K562 (cell line): ENCODE measurements around the gene SLC34A3. TPM values are rescaled to one million over a fixed set of nuclear protein-coding genes. Genes with fewer than 3 reads are reported as not detected.
A peak's percentile ranks its signal among the peaks of the same experiment; 100 is the strongest.

Experiments used
- ATF1 ChIP-seq, 2 experiments: fragments of 450-650 bp in 1 of 2; IDR thresholded peaks; 2 replicates each; pipeline ENCODE4 v1.6.1; 2016; ENCODE audit warnings: missing compliant biosample characterization in 1 of 2, missing genetic modification characterization in 1 of 2
- CBX5 ChIP-seq: IDR thresholded peaks from 2 replicates; pipeline ENCODE4 v1.6.1; 2014; ENCODE audit warnings: low read depth, borderline replicate concordance
- CEBPG ChIP-seq, 3 experiments: fragments of 200-800 bp in 1 of 3; sonication (Bioruptor generic) in 1 of 3; sonication (generic) in 1 of 3; formaldehyde crosslinking in 1 of 3; IDR thresholded peaks in 2 of 3; conservative IDR thresholded peaks in 1 of 3; 2 replicates each; pipeline versions ENCODE4 v1.6.1 to v1.8.0; 2016 to 2022; ENCODE audit warnings: missing compliant biosample characterization in 2 of 3, missing genetic modification characterization in 2 of 3, mild to moderate bottlenecking in 1 of 3, missing genetic modification reagents in 1 of 3
- CHD7 ChIP-seq: fragments of 200-600 bp; sonication (generic); IDR thresholded peaks from one replicate; pipeline ENCODE4 v1.6.1; 2012; ENCODE audit warnings: mild to moderate bottlenecking, low read depth, low read length, inconsistent platforms
- COPS2 ChIP-seq: fragments of 450-650 bp; conservative IDR thresholded peaks from 2 replicates; pipeline ENCODE4 v1.6.1; 2016; ENCODE audit warnings: mild to moderate bottlenecking, moderate library complexity
- DIDO1 ChIP-seq: fragments of 450-650 bp; IDR thresholded peaks from 2 replicates; pipeline ENCODE4 v1.6.1; 2016; ENCODE audit warnings: low read depth, missing biosample characterization, missing genetic modification characterization
- RBM25 ChIP-seq: fragments of 200-400 bp; formaldehyde crosslinking; IDR thresholded peaks from 2 replicates; pipeline ENCODE4 v1.6.1; 2018; ENCODE audit warnings: low read length, low read depth, moderate library complexity; ENCODE audit not compliant: severe bottlenecking
- SAP30 ChIP-seq: fragments of 200-600 bp; sonication (generic); IDR thresholded peaks from 2 replicates; pipeline ENCODE4 v1.6.1; 2012; ENCODE audit warnings: borderline replicate concordance, low read depth, mild to moderate bottlenecking, moderate library complexity, low read length, control low read depth, inconsistent platforms; ENCODE audit not compliant: insufficient read depth, poor library complexity, severe bottlenecking
- SMARCC2 ChIP-seq: fragments of 450-650 bp; IDR thresholded peaks from 2 replicates; pipeline ENCODE4 v1.6.1; 2017; ENCODE audit warnings: antibody characterized with exemption, moderate library complexity, mild to moderate bottlenecking, low read depth
- SRSF1 ChIP-seq: fragments of 200-400 bp; formaldehyde crosslinking; IDR thresholded peaks from 2 replicates; pipeline ENCODE4 v1.6.1; 2017; ENCODE audit warnings: mild to moderate bottlenecking, low read depth, low read length, moderate library complexity
- VEZF1 ChIP-seq: fragments of 200-800 bp; sonication (Bioruptor generic); IDR thresholded peaks from 2 replicates; pipeline ENCODE4 v1.6.1; 2017; ENCODE audit warnings: missing genetic modification characterization, missing compliant biosample characterization
- polyA plus RNA-seq, 8 experiments: library from polyadenylated mRNA; depleted of rRNA in 4 of 8; stranded (reverse) in 5 of 8; unstranded in 3 of 8; fragments of >200 nt; fragmentation: Nextera tagmentation in 2 of 8; fragmentation: Illumina TruSeq in 1 of 8; extraction: Ambion mirVana in 2 of 8; extraction: Trizol in 1 of 8; gene quantifications; 2 replicates each; pipeline versions ENCODE4 v1.2.1 to v1.2.3, GENCODE V29; 2011 to 2014; ENCODE audit warnings: inconsistent platforms in 1 of 8, missing spikeins in 1 of 8
- total RNA-seq, 7 experiments: library from RNA; depleted of rRNA in 6 of 7; stranded (reverse); fragments of >200 nt in 6 of 7; fragmentation: Illumina TruSeq in 2 of 7; extraction: Trizol in 2 of 7; gene quantifications; 2 replicates each; pipeline versions ENCODE4 v1.2.1 to v1.2.3, GENCODE V29; 2011 to 2021; ENCODE audit warnings: low replicate concordance in 1 of 7

The SLC34A3 gene
- total and polyA plus RNA-seq, 9 of the 15 experiments (the other 6 are each of a cell fraction or from before 2014, with no cell fraction given): not detected

DNA sequence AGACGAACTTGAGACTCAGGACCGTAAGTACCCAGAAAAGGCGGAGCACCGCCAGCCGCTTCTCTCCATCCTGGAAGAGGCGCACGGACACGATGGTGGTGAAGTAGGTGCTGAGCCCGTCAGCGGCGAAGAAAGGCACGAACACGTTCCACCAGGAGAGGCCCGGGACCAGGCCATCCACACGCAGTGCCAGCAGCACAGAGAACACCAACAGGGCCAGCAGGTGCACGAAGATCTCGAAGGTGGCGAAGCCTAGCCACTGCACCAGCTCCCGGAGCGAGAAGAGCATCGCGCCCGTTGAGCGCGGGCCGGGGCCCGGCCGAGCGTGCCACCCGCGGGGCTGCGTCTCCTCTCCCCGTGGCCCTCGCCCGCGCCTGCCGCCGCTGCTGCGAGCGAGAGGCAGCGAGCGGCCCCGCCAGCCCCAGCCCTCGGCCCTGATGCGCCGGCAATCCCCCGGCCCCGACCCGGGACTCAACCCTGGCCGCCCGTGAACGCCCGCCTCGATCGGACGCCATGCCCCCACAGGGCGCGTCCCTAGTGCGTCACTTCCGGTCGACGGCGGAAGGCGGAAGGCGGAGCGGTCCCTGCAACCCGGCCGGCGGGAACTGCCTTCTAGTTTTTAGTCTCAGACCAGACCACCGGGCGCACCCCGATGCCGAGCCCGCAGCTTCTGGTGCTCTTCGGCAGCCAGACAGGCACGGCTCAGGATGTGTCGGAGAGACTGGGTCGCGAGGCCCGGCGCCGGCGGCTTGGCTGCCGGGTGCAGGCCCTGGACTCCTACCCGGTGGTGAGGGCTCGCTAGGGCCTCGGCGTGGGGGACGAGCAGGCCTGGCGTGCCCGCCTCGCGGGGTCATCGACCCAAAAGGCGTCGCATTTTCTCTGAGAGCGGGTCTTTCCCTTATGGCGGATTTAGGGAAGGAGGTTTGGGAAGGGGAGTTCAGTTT lies 25.3 kb upstream of the SLC34A3 start, which contains the start of the genes NDOR1 and TMEM203 (continued):
- TF ChIP-seq DIDO1 (tag) (peak; percentile 85), VEZF1 (CRISPR knock-in tag) (peak; percentile 54; the same call in 1 of the 2 replicates), SAP30 (peak; percentile 94), SRSF1 (no peak), COPS2 (no peak), CBX5 (no peak), RBM25 (no peak), ATF1 (CRISPR knock-in tag; IDR thresholded peaks at IDR 0.05) (peak; percentile 94), ATF1 (tag; IDR thresholded peaks at IDR 0.05) (peak; percentile 98), CHD7 (no peak), SMARCC2 (no peak), CEBPG (CRISPR knock-in tag; IDR thresholded peaks at IDR 0.05) (no peak), CEBPG (tag; conservative IDR thresholded peaks at IDR 0.05 in 1 of 2, IDR thresholded peaks at IDR 0.05 in 1 of 2) (no peak)
